GM12892 (cell line): Measurements from ENCODE around the gene PLCD3.

Experiments used
- POLR2A ChIP-seq: IDR thresholded peaks from 2 replicates; pipeline ENCODE4 v1.6.1; 2011; ENCODE audit warnings: low read depth, low read length, control low read depth
- POLR2AphosphoS5 ChIP-seq: IDR thresholded peaks from 2 replicates; pipeline ENCODE4 v1.6.1; 2011; ENCODE audit warnings: low read depth, low read length, control low read depth

DNA sequence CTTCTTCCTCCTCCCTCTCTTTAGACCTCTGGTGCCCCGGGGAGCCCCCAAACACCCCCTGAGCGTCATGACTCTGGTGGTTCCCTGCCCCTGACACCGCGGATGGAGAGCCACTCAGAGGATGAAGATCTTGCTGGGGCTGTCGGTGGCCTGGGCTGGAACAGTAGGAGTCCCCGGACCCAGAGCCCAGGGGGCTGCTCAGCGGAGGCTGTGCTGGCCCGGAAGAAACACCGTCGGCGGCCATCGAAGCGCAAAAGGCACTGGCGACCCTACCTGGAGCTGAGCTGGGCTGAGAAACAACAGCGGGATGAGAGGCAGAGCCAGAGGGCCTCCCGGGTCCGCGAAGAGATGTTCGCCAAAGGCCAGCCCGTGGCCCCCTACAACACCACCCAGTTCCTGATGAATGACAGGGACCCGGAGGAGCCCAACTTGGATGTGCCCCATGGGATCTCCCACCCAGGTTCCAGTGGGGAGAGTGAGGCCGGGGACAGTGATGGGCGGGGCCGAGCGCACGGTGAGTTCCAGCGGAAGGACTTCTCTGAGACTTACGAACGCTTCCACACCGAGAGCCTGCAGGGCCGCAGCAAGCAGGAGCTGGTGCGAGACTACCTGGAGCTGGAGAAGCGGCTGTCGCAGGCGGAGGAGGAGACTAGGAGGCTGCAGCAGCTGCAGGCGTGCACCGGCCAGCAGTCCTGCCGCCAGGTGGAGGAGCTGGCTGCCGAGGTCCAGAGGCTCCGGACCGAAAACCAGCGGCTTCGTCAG, 36.9 kb upstream of the PLCD3 start:
- TF ChIP-seq POLR2A (no peak), POLR2AphosphoS5 (no peak)
